ENCODE measurements around the gene SOCS6. TPM values are rescaled to one million over a fixed set of nuclear protein-coding genes. Genes with fewer than 3 reads are reported as not detected.

Gene SOCS6
- total and polyA plus RNA-seq, 2 of the 13 experiments (the other 11 are each of a cell fraction or from before 2014, with no cell fraction given) = 18.6 to 38.3 TPM

DNA sequence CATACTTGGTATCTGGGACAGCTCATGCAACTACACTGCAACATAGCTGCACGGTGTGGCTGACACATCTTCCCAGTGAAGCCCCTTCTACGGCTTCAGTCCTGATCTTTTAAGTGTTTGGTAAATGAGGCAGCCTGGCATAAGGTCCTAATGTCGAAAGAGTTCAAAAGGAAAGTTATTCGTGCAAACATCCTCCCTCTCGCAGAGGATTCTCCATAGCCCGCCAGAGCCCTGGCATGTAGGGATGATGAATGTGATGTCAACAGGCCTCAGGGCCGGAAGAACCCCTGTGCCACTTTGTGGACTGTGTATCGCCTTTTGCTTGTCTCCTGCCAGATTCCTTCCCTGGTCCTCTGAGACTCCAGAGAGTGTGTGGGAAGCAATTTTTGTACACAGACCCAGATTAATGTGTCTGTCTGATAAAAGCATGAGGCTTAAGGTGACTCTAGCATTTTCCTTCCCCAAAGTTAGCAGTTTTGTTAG lies 88.5 kb downstream of the SOCS6 start (continued):
- TF ChIP-seq, protein P1, sequence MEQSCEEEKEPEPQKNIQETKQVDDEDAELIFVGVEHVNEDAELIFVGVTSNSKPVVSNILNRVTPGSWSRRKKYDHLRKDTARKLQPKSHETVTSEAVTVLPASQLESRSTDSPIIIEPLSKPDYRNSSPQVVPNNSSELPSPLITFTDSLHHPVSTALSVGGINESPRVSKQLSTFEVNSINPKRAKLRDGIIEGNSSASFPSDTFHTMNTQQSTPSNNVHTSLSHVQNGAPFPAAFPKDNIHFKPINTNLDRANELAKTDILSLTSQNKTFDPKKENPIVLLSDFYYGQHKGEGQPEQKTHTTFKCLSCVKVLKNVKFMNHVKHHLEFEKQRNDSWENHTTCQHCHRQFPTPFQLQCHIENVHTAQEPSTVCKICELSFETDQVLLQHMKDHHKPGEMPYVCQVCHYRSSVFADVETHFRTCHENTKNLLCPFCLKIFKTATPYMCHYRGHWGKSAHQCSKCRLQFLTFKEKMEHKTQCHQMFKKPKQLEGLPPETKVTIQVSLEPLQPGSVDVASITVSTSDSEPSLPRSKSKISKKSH (CRISPR knock-in tag; IDR thresholded peaks at IDR 0.05; ENCODE audit: borderline replicate concordance) = no peak
- TF ChIP-seq TEAD3 (CRISPR knock-in tag; optimal IDR thresholded peaks at IDR 0.05; ENCODE audit: borderline replicate concordance) (peak; percentile 90), ZNF317 (CRISPR knock-in tag; IDR thresholded peaks at IDR 0.05) (no peak), MEIS1 (CRISPR knock-in tag; IDR thresholded peaks at IDR 0.05; ENCODE audit: borderline replicate concordance) (peak; percentile 95), ETV5 (CRISPR knock-in tag; IDR thresholded peaks at IDR 0.05; ENCODE audit: borderline replicate concordance) (peak; percentile 97), NONO (IDR thresholded peaks at IDR 0.05) (no peak), NONO (CRISPR knock-in tag; conservative IDR thresholded peaks at IDR 0.05) (no peak), ADNP (CRISPR knock-in tag; IDR thresholded peaks at IDR 0.05) (no peak), HNRNPL (IDR thresholded peaks at IDR 0.05; ENCODE audit: low read depth, low read length) (0 out of 2 replicates have a peak, but pooled peaks have one; percentile 19), ZNF335 (CRISPR knock-in tag; IDR thresholded peaks at IDR 0.05) (no peak), RFXANK (CRISPR knock-in tag; IDR thresholded peaks at IDR 0.05) (0 out of 2 replicates have a peak, but pooled peaks have one; percentile 38), FOXA1 (IDR thresholded peaks at IDR 0.05) (no peak), FOXA1 (CRISPR knock-in tag; IDR thresholded peaks at IDR 0.05) (peak; percentile 89), SAFB2 (CRISPR knock-in tag; IDR thresholded peaks at IDR 0.05; ENCODE audit: borderline replicate concordance, low read depth) (no peak), ZNF83 (CRISPR knock-in tag; IDR thresholded peaks at IDR 0.05; ENCODE audit: borderline replicate concordance) (no peak), HMG20A (CRISPR knock-in tag; IDR thresholded peaks at IDR 0.05; ENCODE audit: borderline replicate concordance) (no peak), ERF (CRISPR knock-in tag; IDR thresholded peaks at IDR 0.05) (no peak; the same call in 1 of the 2 replicates), HNRNPH1 (optimal IDR thresholded peaks at IDR 0.05; ENCODE audit: low read depth, low read length) (no peak), ZFP62 (CRISPR knock-in tag; IDR thresholded peaks at IDR 0.05) (no peak)
- TF ChIP-seq, protein P2, sequence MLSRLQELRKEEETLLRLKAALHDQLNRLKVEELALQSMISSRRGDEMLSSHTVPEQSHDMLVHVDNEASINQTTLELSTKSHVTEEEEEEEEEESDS (CRISPR knock-in tag; IDR thresholded peaks at IDR 0.05; ENCODE audit: borderline replicate concordance) = no peak
- TF ChIP-seq, protein P3, sequence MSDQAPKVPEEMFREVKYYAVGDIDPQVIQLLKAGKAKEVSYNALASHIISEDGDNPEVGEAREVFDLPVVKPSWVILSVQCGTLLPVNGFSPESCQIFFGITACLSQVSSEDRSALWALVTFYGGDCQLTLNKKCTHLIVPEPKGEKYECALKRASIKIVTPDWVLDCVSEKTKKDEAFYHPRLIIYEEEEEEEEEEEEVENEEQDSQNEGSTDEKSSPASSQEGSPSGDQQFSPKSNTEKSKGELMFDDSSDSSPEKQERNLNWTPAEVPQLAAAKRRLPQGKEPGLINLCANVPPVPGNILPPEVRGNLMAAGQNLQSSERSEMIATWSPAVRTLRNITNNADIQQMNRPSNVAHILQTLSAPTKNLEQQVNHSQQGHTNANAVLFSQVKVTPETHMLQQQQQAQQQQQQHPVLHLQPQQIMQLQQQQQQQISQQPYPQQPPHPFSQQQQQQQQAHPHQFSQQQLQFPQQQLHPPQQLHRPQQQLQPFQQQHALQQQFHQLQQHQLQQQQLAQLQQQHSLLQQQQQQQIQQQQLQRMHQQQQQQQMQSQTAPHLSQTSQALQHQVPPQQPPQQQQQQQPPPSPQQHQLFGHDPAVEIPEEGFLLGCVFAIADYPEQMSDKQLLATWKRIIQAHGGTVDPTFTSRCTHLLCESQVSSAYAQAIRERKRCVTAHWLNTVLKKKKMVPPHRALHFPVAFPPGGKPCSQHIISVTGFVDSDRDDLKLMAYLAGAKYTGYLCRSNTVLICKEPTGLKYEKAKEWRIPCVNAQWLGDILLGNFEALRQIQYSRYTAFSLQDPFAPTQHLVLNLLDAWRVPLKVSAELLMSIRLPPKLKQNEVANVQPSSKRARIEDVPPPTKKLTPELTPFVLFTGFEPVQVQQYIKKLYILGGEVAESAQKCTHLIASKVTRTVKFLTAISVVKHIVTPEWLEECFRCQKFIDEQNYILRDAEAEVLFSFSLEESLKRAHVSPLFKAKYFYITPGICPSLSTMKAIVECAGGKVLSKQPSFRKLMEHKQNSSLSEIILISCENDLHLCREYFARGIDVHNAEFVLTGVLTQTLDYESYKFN (CRISPR knock-in tag; conservative IDR thresholded peaks at IDR 0.05) = no peak
- TF ChIP-seq, protein P4, sequence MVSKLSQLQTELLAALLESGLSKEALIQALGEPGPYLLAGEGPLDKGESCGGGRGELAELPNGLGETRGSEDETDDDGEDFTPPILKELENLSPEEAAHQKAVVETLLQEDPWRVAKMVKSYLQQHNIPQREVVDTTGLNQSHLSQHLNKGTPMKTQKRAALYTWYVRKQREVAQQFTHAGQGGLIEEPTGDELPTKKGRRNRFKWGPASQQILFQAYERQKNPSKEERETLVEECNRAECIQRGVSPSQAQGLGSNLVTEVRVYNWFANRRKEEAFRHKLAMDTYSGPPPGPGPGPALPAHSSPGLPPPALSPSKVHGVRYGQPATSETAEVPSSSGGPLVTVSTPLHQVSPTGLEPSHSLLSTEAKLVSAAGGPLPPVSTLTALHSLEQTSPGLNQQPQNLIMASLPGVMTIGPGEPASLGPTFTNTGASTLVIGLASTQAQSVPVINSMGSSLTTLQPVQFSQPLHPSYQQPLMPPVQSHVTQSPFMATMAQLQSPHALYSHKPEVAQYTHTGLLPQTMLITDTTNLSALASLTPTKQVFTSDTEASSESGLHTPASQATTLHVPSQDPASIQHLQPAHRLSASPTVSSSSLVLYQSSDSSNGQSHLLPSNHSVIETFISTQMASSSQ (IDR thresholded peaks at IDR 0.05; ENCODE audit: low read depth) = no peak
- TF ChIP-seq, protein P4 (CRISPR knock-in tag; IDR thresholded peaks at IDR 0.05; ENCODE audit: borderline replicate concordance) = no peak

Data from HepG2 (cell line).